Endothelial cell of umbilical vein (primary cell): ENCODE measurements around the gene WDFY2. TPM values are rescaled to one million over a fixed set of nuclear protein-coding genes. Genes with fewer than 3 reads are reported as not detected.
"Not testable (repeated sequence)": the region's sequence is repeated elsewhere in the genome, so short reads cannot be mapped to it uniquely, and the experiment has no call there.

Source experiments
- BruUV-seq: library from RNA; stranded (reverse); fragments of 400-500 nt; replicated peaks from 2 replicates; lab custom pipeline; 2021; lab: Mats Ljungman, UMichigan
- CTCF ChIA-PET: fragments of 300-600, 350-600 bp; sonication (Branson Sonifier 250); formaldehyde crosslinking; loops from one replicate; lab custom pipeline; 2021; ENCODE audit warnings: antibody characterized with exemption, inconsistent platforms; lab: Charles Lee
- POLR2A ChIA-PET: fragments of 300-600, 350-600 bp; sonication (Branson Sonifier 250); formaldehyde crosslinking; loops from one replicate; lab custom pipeline; 2021; ENCODE audit warnings: antibody characterized with exemption, inconsistent platforms; lab: Charles Lee
- DNase-seq: peaks from one replicate; pipeline ENCODE4 v3.0.0-alpha.2; 2011; ENCODE audit warnings: low read depth, low spot score
- FAIRE-seq: peaks from 2 replicates; lab custom pipeline; 2011; peaks lifted over from hg19 to GRCh38; lab: Jason Lieb, UNC
- H2AFZ ChIP-seq: 2 replicates; pipeline ENCODE4 v1.6.0; 2012; ENCODE audit warnings: low read depth, low read length, control low read depth, inconsistent platforms
- H3K27ac ChIP-seq: 2 replicates; pipeline ENCODE4 v1.5.1; 2011; ENCODE audit warnings: low read depth, mild to moderate bottlenecking, control low read depth, low read length, moderate library complexity; ENCODE audit not compliant: insufficient read depth
- H3K27me3 ChIP-seq, 2 experiments: 2 replicates each; pipeline versions ENCODE4 v1.6.0 to v1.6.1; 2011; ENCODE audit warnings: low read length in 2 of 2, mixed read lengths in 1 of 2; ENCODE audit not compliant: control insufficient read depth in 2 of 2, insufficient read depth in 2 of 2
- H3K36me3 ChIP-seq, 2 experiments: 2 replicates in 1 of 2; 3 replicates in 1 of 2; pipeline ENCODE4 v1.5.1; 2011; ENCODE audit warnings: low read length in 2 of 2, mild to moderate bottlenecking in 1 of 2, moderate library complexity in 1 of 2; ENCODE audit not compliant: control insufficient read depth in 2 of 2, insufficient read depth in 2 of 2; ENCODE audit errors: extremely low read depth in 1 of 2
- H3K4me1 ChIP-seq: 3 replicates; pipeline ENCODE4 v1.5.1; 2011; ENCODE audit warnings: mild to moderate bottlenecking, low read length; ENCODE audit not compliant: control insufficient read depth, insufficient read depth; ENCODE audit errors: extremely low read depth
- H3K4me2 ChIP-seq: 2 replicates; pipeline ENCODE4 v1.6.1; 2011; ENCODE audit warnings: low read length, control low read depth, mixed read lengths; ENCODE audit not compliant: insufficient read depth
- H3K4me3 ChIP-seq, 3 experiments: fragments of 200-600 bp in 1 of 3; sonication (generic), shearing (Covaris generic) in 1 of 3; replicated peaks in 1 of 3; 2 replicates each; pipeline ENCODE4 v1.5.1; 2011 to 2016; ENCODE audit warnings: control low read depth in 3 of 3, low read length in 3 of 3, mild to moderate bottlenecking in 2 of 3, inconsistent platforms in 1 of 3, low read depth in 1 of 3, moderate library complexity in 1 of 3; ENCODE audit not compliant: insufficient read depth in 1 of 3
- H3K79me2 ChIP-seq: 2 replicates; pipeline ENCODE4 v1.6.0; 2012; ENCODE audit warnings: low read length, inconsistent platforms; ENCODE audit not compliant: control insufficient read depth, insufficient read depth
- H3K9ac ChIP-seq: replicated peaks from 2 replicates; pipeline ENCODE3; 2011; ENCODE audit warnings: low read length, control low read depth; ENCODE audit not compliant: insufficient read depth; ENCODE audit errors: extremely low read depth
- H3K9me1 ChIP-seq: replicated peaks from 3 replicates; pipeline ENCODE4 v1.6.0; 2011; ENCODE audit warnings: mild to moderate bottlenecking, low read length; ENCODE audit not compliant: control insufficient read depth, insufficient read depth; ENCODE audit errors: extremely low read depth
- H3K9me3 ChIP-seq: replicated peaks from 2 replicates; pipeline ENCODE4 v1.5.1; 2012; ENCODE audit warnings: low read length, inconsistent platforms; ENCODE audit not compliant: control insufficient read depth, insufficient read depth
- H4K20me1 ChIP-seq: replicated peaks from 2 replicates; pipeline ENCODE3; 2011; ENCODE audit warnings: mild to moderate bottlenecking, low read length; ENCODE audit not compliant: control insufficient read depth, insufficient read depth; ENCODE audit errors: extremely low read depth
- EZH2 ChIP-seq: IDR thresholded peaks from 2 replicates; pipeline ENCODE4 v1.6.1; 2012; ENCODE audit warnings: borderline replicate concordance, low read depth, mild to moderate bottlenecking, moderate library complexity, low read length, inconsistent platforms; ENCODE audit not compliant: severe bottlenecking
- FOS ChIP-seq: IDR thresholded peaks from 2 replicates; pipeline ENCODE4 v1.6.1; 2011; ENCODE audit warnings: mild to moderate bottlenecking, low read length, moderate library complexity, borderline replicate concordance; ENCODE audit not compliant: insufficient read depth
- GATA2 ChIP-seq: IDR thresholded peaks from 2 replicates; pipeline ENCODE4 v1.7.0; 2011; ENCODE audit warnings: low read depth, mild to moderate bottlenecking, moderate library complexity, mixed read lengths, low read length; ENCODE audit not compliant: insufficient read length, insufficient read depth
- JUN ChIP-seq: IDR thresholded peaks from 2 replicates; pipeline ENCODE4 v1.6.1; 2011; ENCODE audit warnings: borderline replicate concordance, low read depth; ENCODE audit not compliant: insufficient read length, insufficient read depth
- MYC ChIP-seq: IDR thresholded peaks from one replicate; pipeline ENCODE4 v1.6.1; 2011; ENCODE audit warnings: mild to moderate bottlenecking, low read depth, low read length
- POLR2A ChIP-seq: IDR thresholded peaks from 2 replicates; pipeline ENCODE4 v1.6.1; 2012; ENCODE audit warnings: low read depth, mild to moderate bottlenecking, control low read depth, low read length
- POLR2AphosphoS5 ChIP-seq: IDR thresholded peaks from 2 replicates; pipeline ENCODE4 v1.6.1; 2012; ENCODE audit warnings: low read depth, mild to moderate bottlenecking, control low read depth, low read length, moderate library complexity; ENCODE audit not compliant: insufficient read depth
- dilution Hi-C: fragments of 300-500 bp; cut with MboI; formaldehyde crosslinking; loops from one replicate; pipeline ENCODE4 v1.15.0; 2019; ENCODE audit warnings: low sequenced_read_pairs; ENCODE audit not compliant: extremely low pct_ligation_motif_present
- intact Hi-C: fragments of 100-400 bp; cut with micrococcal nuclease; formaldehyde crosslinking; loops from one replicate; pipeline ENCODE4 v1.10.0; 2022
- polyA plus RNA-seq, 4 experiments: library from polyadenylated mRNA; depleted of rRNA in 3 of 4; stranded (reverse) in 3 of 4; unstranded in 1 of 4; fragments of >200 nt; gene quantifications; 2 replicates each; pipeline versions ENCODE4 v1.2.1 to v1.2.3, GENCODE V29; 2011 to 2012; ENCODE audit warnings: missing spikeins in 1 of 4
- total RNA-seq: library from RNA; stranded (reverse); gene quantifications from 2 replicates; pipeline ENCODE4 v1.2.3, GENCODE V29; 2021
- TF ChIP-seq, protein P1 (sequence below), 2 donors: IDR thresholded peaks; 1 replicate in 1 of 2; 2 replicates in 1 of 2; pipeline ENCODE4 v1.5.1; 2011; ENCODE audit warnings: low read length in 2 of 2, mild to moderate bottlenecking in 2 of 2, moderate library complexity in 2 of 2, control low read depth in 1 of 2, inconsistent platforms in 1 of 2, low read depth in 1 of 2; ENCODE audit not compliant: insufficient read depth in 1 of 2; ENCODE audit errors: extremely low read depth in 1 of 2
- TF ChIP-seq, protein P2 (sequence below): IDR thresholded peaks from 2 replicates; pipeline ENCODE4 v1.6.1; 2011; ENCODE audit not compliant: insufficient read depth, insufficient read length

WDFY2 gene
- total and polyA plus RNA-seq, 2 donors (not counting 3 experiments of a cell fraction or from before 2014, with no cell fraction given), result 2.1 to 5.5 TPM

- DNase-seq, CTCF ChIA-PET, POLR2A ChIA-PET, H3K9me1 ChIP-seq, H3K27ac ChIP-seq, H4K20me1 ChIP-seq, intact Hi-C loops, FAIRE-seq, H3K9me3 ChIP-seq, H3K36me3 ChIP-seq, H3K4me2 ChIP-seq, H3K4me3 ChIP-seq, H3K9ac ChIP-seq, H3K79me2 ChIP-seq, H2AFZ ChIP-seq, H3K4me1 ChIP-seq, dilution Hi-C loops, BruUV-seq: not testable (repeated sequence)
- peaks cover 2 to 13% of the 10 kb centered on the region in 2 experiments for H3K27me3 ChIP-seq
Observed at GRCh38 chr13:51545446-51545845, 38.8 kb upstream of the WDFY2 start.

GRCh38 chr13:51547425-51548176, 36.7 kb upstream of the WDFY2 start:
- Histone ChIP-seq H2AFZ (no peak overlapping the region), H3K79me2 (no peaks in the 10 kb centered on the region), H3K4me1 (no peaks in the 10 kb centered on the region), H3K9me3 (no peaks in the 10 kb centered on the region), H3K9ac (no peak overlapping the region), H3K36me3 (no peaks in the 10 kb centered on the region), H3K4me3 (no peak overlapping the region), H3K9me1 (no peaks in the 10 kb centered on the region), H4K20me1 (no peaks in the 10 kb centered on the region), H3K27me3 (peaks cover 4 to 17% of the 10 kb centered on the region in 2 experiments), H3K4me2 (no peak overlapping the region), H3K27ac (no peak overlapping the region)
- FAIRE-seq (no peak), DNase-seq (no peak)
- TF ChIP-seq POLR2AphosphoS5 (no peak), GATA2 (no peak), EZH2 (no peak), POLR2A (no peak), JUN (no peak), MYC (no peak), FOS (no peak)
- TF ChIP-seq, protein P1, sequence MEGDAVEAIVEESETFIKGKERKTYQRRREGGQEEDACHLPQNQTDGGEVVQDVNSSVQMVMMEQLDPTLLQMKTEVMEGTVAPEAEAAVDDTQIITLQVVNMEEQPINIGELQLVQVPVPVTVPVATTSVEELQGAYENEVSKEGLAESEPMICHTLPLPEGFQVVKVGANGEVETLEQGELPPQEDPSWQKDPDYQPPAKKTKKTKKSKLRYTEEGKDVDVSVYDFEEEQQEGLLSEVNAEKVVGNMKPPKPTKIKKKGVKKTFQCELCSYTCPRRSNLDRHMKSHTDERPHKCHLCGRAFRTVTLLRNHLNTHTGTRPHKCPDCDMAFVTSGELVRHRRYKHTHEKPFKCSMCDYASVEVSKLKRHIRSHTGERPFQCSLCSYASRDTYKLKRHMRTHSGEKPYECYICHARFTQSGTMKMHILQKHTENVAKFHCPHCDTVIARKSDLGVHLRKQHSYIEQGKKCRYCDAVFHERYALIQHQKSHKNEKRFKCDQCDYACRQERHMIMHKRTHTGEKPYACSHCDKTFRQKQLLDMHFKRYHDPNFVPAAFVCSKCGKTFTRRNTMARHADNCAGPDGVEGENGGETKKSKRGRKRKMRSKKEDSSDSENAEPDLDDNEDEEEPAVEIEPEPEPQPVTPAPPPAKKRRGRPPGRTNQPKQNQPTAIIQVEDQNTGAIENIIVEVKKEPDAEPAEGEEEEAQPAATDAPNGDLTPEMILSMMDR (IDR thresholded peaks at IDR 0.05; ENCODE audit: extremely low read depth in 1 of 2, insufficient read depth in 1 of 2, low read depth in 1 of 2, low read length in 2 of 2), result no peak
- TF ChIP-seq, protein P2, sequence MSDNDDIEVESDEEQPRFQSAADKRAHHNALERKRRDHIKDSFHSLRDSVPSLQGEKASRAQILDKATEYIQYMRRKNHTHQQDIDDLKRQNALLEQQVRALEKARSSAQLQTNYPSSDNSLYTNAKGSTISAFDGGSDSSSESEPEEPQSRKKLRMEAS, result no peak
- dilution Hi-C loops (no loop called here), intact Hi-C loops (no loop called here)
- no TSS peak for BruUV-seq
- CTCF ChIA-PET, result no interaction called here
- POLR2A ChIA-PET, result no interaction called here
